Spleen (tissue), 11 donors: Measurements from ENCODE around the gene ESRRB. TPM values are rescaled to one million over a fixed set of nuclear protein-coding genes. Genes with fewer than 3 reads are reported as not detected.

Experiments used
- DNase-seq: peaks from one replicate; pipeline ENCODE4 v3.0.0-alpha.2; 2020
- H3K27ac ChIP-seq, 8 donors: fragments of 200-600 bp; sonication (generic) in 7 of 8; 1 replicate in 4 of 8; 2 replicates in 4 of 8; pipeline versions ENCODE4 v1.5.0 to v1.8.0; 2016 to 2021; ENCODE audit warnings: inconsistent platforms in 4 of 8, mild to moderate bottlenecking in 4 of 8, moderate library complexity in 1 of 8
- H3K27me3 ChIP-seq, 7 donors: fragments of 200-600 bp; sonication (generic) in 6 of 7; replicated peaks in 1 of 7; 1 replicate in 4 of 7; 2 replicates in 3 of 7; pipeline versions ENCODE4 v1.5.0 to v1.8.0; 2016 to 2021; ENCODE audit warnings: inconsistent platforms in 3 of 7, mild to moderate bottlenecking in 1 of 7
- H3K36me3 ChIP-seq, 6 donors: fragments of 200-600 bp; sonication (generic) in 5 of 6; 1 replicate in 4 of 6; 2 replicates in 2 of 6; pipeline versions ENCODE4 v1.5.0 to v1.8.0; 2016 to 2021; ENCODE audit warnings: inconsistent platforms in 2 of 6
- H3K4me1 ChIP-seq, 6 donors: fragments of 200-600 bp; sonication (generic) in 5 of 6; 1 replicate in 3 of 6; 2 replicates in 3 of 6; pipeline versions ENCODE4 v1.5.0 to v1.8.0; 2016 to 2021; ENCODE audit warnings: inconsistent platforms in 3 of 6
- H3K4me3 ChIP-seq, 8 donors: fragments of 200-600 bp; sonication (generic) in 7 of 8; 1 replicate in 4 of 8; 2 replicates in 4 of 8; pipeline versions ENCODE4 v1.5.0 to v1.8.0; 2016 to 2021; ENCODE audit warnings: inconsistent platforms in 4 of 8, mild to moderate bottlenecking in 4 of 8, moderate library complexity in 2 of 8
- H3K9me3 ChIP-seq, 8 donors: fragments of 200-600 bp; sonication (generic) in 7 of 8; 1 replicate in 4 of 8; 2 replicates in 4 of 8; pipeline versions ENCODE4 v1.5.0 to v1.8.0; 2016 to 2021; ENCODE audit warnings: inconsistent platforms in 4 of 8
- POLR2A ChIP-seq, 3 donors: fragments of 450-650 bp; IDR thresholded peaks; one replicate each; pipeline ENCODE4 v1.5.1; 2017; ENCODE audit warnings: antibody characterized with exemption in 3 of 3, mild to moderate bottlenecking in 1 of 3
- POLR2AphosphoS5 ChIP-seq, 3 donors: sonication (generic); formaldehyde crosslinking; IDR thresholded peaks; one replicate each; pipeline ENCODE4 v1.5.1; 2017; ENCODE audit warnings: antibody characterized with exemption in 3 of 3
- WGBS, 5 donors: extraction: QIAGEN DNeasy Blood & Tissue Kit in 3 of 5; methylation state at CpG; one replicate each; pipeline versions ENCODE4 v1.1.5 to v1.1.7; 2013 to 2018; 5-methylcytosine and 5-hydroxymethylcytosine counted together
- intact Hi-C: fragments of 100-400 bp; cut with DNase I; formaldehyde crosslinking; loops from one replicate; pipeline ENCODE4 v1.15.0; 2023; ENCODE audit warnings: low total_unique reads
- polyA plus RNA-seq, 3 donors: library from polyadenylated mRNA; stranded (reverse); fragments of 200-250 nt; gene quantifications; one replicate each; pipeline ENCODE4 v1.2.1, GENCODE V29; 2013
- total RNA-seq, 7 donors: library from RNA; depleted of rRNA in 3 of 7; stranded (reverse); fragments of >200 nt in 3 of 7; fragmentation: NEBNext Ultra II Directional in 4 of 7; extraction: Animal tissue kit (Norgen Biotek cat#: 25700) in 4 of 7; gene quantifications; one replicate each; pipeline versions ENCODE4 v1.1.0 to v1.2.1, GENCODE V29; 2016 to 2021
- TF ChIP-seq, protein P1 (sequence below), 11 experiments: fragments of 200-600 bp in 7 of 11; fragments of 450-650 bp in 4 of 11; sonication (generic) in 4 of 11; IDR thresholded peaks in 8 of 11; conservative IDR thresholded peaks in 3 of 11; 1 replicate in 7 of 11; 2 replicates in 4 of 11; pipeline versions ENCODE4 v1.4.0 to v1.8.0; 2016 to 2021; ENCODE audit warnings: antibody characterized with exemption in 11 of 11, inconsistent platforms in 4 of 11, mild to moderate bottlenecking in 1 of 11
- donor health status: healthy with polysubstance abuse.
- donor health status: DM: no; HTN: no; CAD: no; lungs with moderate emphysema.
- donor health status: DM: no; HTN: no; CAD: no.
- donor health status: Bipolar disorder and iron deficiency.
- donor health status: healthy.
- donor health status: DM: no; HTN: no; CAD: no.
- donor health status: DM: yes; HTN: yes; CAD: no.

ESRRB gene
- total and polyA plus RNA-seq, 10 donors, result 0.10 to 1.1 (median 0.72) TPM; not detected in 1

- intact Hi-C loops, result no loop called here
- Histone ChIP-seq H3K4me1 (peaks cover 0 to 6% (median 0%) of the 10 kb centered on the region in 6 donors), H3K4me3 (no peak overlapping the region), H3K27me3 (peaks cover 0 to 66% (median 18%) of the 10 kb centered on the region in 7 donors), H3K27ac (no peak overlapping the region), H3K36me3 (no peaks in the 10 kb centered on the region), H3K9me3 (no peaks in the 10 kb centered on the region)
- DNase-seq, result no peak
- no peak for TF ChIP-seq POLR2A (IDR thresholded peaks at IDR 0.05)
- no peak for TF ChIP-seq POLR2AphosphoS5 (IDR thresholded peaks at IDR 0.05)
- TF ChIP-seq, protein P1, sequence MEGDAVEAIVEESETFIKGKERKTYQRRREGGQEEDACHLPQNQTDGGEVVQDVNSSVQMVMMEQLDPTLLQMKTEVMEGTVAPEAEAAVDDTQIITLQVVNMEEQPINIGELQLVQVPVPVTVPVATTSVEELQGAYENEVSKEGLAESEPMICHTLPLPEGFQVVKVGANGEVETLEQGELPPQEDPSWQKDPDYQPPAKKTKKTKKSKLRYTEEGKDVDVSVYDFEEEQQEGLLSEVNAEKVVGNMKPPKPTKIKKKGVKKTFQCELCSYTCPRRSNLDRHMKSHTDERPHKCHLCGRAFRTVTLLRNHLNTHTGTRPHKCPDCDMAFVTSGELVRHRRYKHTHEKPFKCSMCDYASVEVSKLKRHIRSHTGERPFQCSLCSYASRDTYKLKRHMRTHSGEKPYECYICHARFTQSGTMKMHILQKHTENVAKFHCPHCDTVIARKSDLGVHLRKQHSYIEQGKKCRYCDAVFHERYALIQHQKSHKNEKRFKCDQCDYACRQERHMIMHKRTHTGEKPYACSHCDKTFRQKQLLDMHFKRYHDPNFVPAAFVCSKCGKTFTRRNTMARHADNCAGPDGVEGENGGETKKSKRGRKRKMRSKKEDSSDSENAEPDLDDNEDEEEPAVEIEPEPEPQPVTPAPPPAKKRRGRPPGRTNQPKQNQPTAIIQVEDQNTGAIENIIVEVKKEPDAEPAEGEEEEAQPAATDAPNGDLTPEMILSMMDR (IDR thresholded peaks at IDR 0.05 in 8 of 11, conservative IDR thresholded peaks at IDR 0.05 in 3 of 11), result no peak
- WGBS, 5 donors, result 32 to 43% (median 37%) methylated on average over 10 to 12 of the region's 12 CpGs
These were observed 46.0 kb upstream of the ESRRB start for GRCh38 chr14:76329951-76330350.

DNA sequence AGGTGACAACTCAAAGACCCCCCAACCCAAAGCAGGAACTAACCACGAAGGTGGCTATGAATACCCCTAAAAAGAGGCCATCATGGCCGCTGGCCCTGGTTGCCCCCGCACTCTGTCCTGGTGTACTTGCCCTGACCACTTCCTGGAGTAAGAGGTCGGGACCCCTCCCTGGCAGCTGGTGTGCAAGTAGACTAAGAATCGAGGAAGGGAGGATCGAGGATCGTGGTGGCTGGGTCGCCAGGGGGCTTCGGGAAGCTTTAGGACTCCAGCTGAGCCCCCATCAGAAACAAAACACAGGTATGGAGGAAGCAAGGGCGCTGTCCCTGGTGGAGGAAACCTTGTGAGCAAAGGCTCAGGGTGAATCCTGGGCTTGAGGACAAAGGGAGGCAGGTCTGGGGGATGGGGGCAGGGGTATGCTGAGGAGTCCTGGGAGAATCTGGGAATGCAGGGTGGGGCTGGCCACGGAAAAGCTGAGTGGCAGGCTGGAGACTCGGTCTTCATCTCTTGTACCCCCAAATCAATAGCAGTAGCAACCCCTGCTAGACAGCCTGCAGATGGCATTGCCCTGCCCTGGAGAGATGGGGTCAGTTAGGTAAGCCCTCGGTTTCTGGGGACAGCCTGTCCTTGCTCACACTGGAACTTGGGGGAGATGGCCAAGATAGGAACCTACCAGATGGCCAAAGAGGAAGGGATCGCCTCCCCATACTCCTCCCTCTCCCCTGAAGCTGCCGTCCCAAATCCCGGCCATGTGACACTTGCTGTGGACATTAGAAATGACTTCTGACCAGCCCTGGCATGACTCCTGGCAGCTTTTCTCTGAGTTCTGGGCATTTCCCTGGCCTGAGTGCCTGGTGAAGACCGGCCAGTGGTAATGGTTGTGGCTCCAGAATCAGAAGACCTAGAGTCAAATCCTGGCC, 45.3 kb upstream of the ESRRB start:
- H3K27ac ChIP-seq, result no peak overlapping the region
- H3K9me3 ChIP-seq, result no peaks in the 10 kb centered on the region
- WGBS, 5 donors, result 37 to 56% (median 44%) methylated on average over 16 to 17 of the region's 17 CpGs
- H3K36me3 ChIP-seq, result no peaks in the 10 kb centered on the region
- TF ChIP-seq POLR2AphosphoS5 (IDR thresholded peaks at IDR 0.05) (no peak), POLR2A (IDR thresholded peaks at IDR 0.05) (no peak)
- TF ChIP-seq, protein P1 (IDR thresholded peaks at IDR 0.05 in 8 of 11, conservative IDR thresholded peaks at IDR 0.05 in 3 of 11), result no peak
- no peak overlapping the region for H3K4me3 ChIP-seq
- DNase-seq, result no peak
- intact Hi-C loops, result no loop called here
- peaks cover 0 to 6% (median 0%) of the 10 kb centered on the region in 6 donors for H3K4me1 ChIP-seq
- peaks cover 0 to 63% (median 18%) of the 10 kb centered on the region in 7 donors for H3K27me3 ChIP-seq

DNA sequence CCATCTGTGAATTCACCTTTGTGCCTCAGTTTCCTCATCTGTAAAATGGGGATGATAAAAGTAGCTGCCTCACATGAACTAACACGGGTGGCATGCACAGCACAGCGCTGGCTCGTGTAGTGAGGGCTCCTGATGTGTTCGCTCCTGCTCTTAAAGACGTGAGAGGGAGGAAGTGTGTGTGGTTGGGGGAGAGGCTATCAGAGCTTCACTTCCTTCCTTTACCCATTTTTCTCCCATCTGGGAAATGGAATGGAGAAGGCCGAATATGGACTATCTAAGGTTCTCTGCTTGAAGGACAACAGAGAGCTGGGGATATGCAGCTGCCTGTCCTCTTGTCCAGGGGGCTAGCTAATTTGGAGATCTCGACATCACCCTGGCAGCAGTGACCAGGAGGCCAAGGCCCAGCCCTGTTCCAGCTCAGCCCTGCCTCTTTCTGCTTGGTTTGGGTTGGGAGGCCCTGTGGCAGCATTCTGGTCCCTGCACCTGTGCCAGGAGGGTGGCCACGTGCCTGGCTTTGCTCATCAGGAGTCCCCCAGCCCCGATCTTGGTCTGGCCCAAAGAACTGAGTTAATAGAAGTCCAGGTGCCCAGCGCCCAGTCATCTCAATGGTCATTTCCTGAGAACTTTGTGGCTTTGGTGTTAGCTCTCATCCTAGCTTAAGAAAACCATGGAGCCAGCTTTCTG, 44.5 kb upstream of the ESRRB start:
- peaks cover 0 to 60% (median 18%) of the 10 kb centered on the region in 7 donors for H3K27me3 ChIP-seq
- no peaks in the 10 kb centered on the region for H3K36me3 ChIP-seq
- WGBS, 5 donors, result 36 to 49% (median 40%) methylated on average over 10 of the region's 10 CpGs
- DNase-seq, result no peak
- intact Hi-C loops, result no loop called here
- no peak for TF ChIP-seq POLR2A (IDR thresholded peaks at IDR 0.05)
- TF ChIP-seq POLR2AphosphoS5 (IDR thresholded peaks at IDR 0.05), result no peak
- TF ChIP-seq, protein P1 (IDR thresholded peaks at IDR 0.05 in 8 of 11, conservative IDR thresholded peaks at IDR 0.05 in 3 of 11), result no peak
- no peaks in the 10 kb centered on the region for H3K9me3 ChIP-seq
- no peak overlapping the region for H3K4me3 ChIP-seq
- H3K27ac ChIP-seq, result no peak overlapping the region
- H3K4me1 ChIP-seq, result peaks cover 0 to 6% (median 0%) of the 10 kb centered on the region in 6 donors

DNA sequence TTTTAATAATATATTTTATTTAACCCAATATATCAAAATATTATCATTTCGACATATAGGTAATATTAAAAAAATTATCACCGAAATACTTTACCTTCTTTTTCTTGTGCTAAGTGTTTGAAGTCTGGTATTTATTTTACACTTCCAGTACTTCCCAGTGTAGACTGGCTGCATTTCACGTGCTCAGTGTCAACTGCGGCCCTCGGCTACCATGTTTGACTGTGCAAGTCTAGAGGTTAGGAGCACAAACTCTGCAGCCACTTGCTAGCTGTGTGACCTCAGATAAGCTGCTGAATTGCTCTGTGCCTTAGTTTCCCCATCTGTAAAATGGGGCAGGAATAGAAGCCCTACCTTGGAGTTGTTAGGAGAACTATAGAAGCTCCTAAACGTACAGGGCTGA, 42.3 kb upstream of the ESRRB start:
- Histone ChIP-seq H3K9me3 (no peaks in the 10 kb centered on the region), H3K4me1 (peaks cover 0 to 6% (median 0%) of the 10 kb centered on the region in 6 donors), H3K4me3 (no peak overlapping the region), H3K36me3 (no peaks in the 10 kb centered on the region), H3K27me3 (peaks cover 0 to 58% (median 14%) of the 10 kb centered on the region in 7 donors), H3K27ac (no peak overlapping the region)
- TF ChIP-seq, protein P1 (IDR thresholded peaks at IDR 0.05 in 8 of 11, conservative IDR thresholded peaks at IDR 0.05 in 3 of 11), result no peak
- TF ChIP-seq POLR2A (IDR thresholded peaks at IDR 0.05) (no peak), POLR2AphosphoS5 (IDR thresholded peaks at IDR 0.05) (no peak)
- DNase-seq, result no peak
- intact Hi-C loops, result no loop called here
- 81 to 94% (median 90%) methylated on average over 6 of the region's 6 CpGs for WGBS, 5 donors
